CD8-positive, alpha-beta memory T cell (primary cell): Measurements from ENCODE around the gene SLC7A8. TPM values are rescaled to one million over a fixed set of nuclear protein-coding genes. Genes with fewer than 3 reads are reported as not detected.
A peak's percentile ranks its signal among the peaks of the same experiment; 100 is the strongest.

ENCODE experiments used
- CTCF ChIA-PET: fragments of 350-600 bp; sonication (Branson Sonifier 250); formaldehyde crosslinking; loops from one replicate; lab custom pipeline; 2021; ENCODE audit warnings: antibody characterized with exemption; lab: Charles Lee
- POLR2A ChIA-PET: fragments of 350-600 bp; sonication (Branson Sonifier 250); formaldehyde crosslinking; loops from one replicate; lab custom pipeline; 2021; ENCODE audit warnings: antibody characterized with exemption; lab: Charles Lee
- DNase-seq, 5 donors: peaks; one replicate each; pipeline versions ENCODE4 v3.0.0 to v3.0.0-alpha.2; 2020 to 2022; ENCODE audit warnings: mixed read lengths in 1 of 5
- H3K27ac ChIP-seq: one replicate; pipeline ENCODE4 v1.7.0; 2013; ENCODE audit warnings: low read depth, mild to moderate bottlenecking, low read length, moderate library complexity
- H3K27me3 ChIP-seq: 2 replicates; pipeline ENCODE4 v1.7.0; 2013; ENCODE audit warnings: low read length, mild to moderate bottlenecking; ENCODE audit not compliant: insufficient read depth, poor library complexity, severe bottlenecking
- H3K36me3 ChIP-seq: 2 replicates; pipeline ENCODE4 v1.7.0; 2013; ENCODE audit warnings: mild to moderate bottlenecking, low read length, moderate library complexity; ENCODE audit not compliant: insufficient read depth
- H3K4me1 ChIP-seq: 2 replicates; pipeline ENCODE4 v1.7.0; 2013; ENCODE audit warnings: mild to moderate bottlenecking, low read length, moderate library complexity; ENCODE audit not compliant: insufficient read depth
- H3K4me3 ChIP-seq: 2 replicates; pipeline ENCODE4 v1.7.0; 2013; ENCODE audit warnings: mild to moderate bottlenecking, low read length
- H3K9me3 ChIP-seq: 2 replicates; pipeline ENCODE4 v1.7.0; 2013; ENCODE audit warnings: mild to moderate bottlenecking, low read length
- H3K27ac Mint-ChIP-seq, 8 donors: one replicate each; pipeline ENCODE4 v1.8.0; 2020 to 2021; ENCODE audit warnings: mixed read lengths in 8 of 8, mild to moderate bottlenecking in 6 of 8, inconsistent platforms in 3 of 8, moderate library complexity in 3 of 8
- H3K27me3 Mint-ChIP-seq, 2 donors: one replicate each; pipeline ENCODE4 v1.8.0; 2020 to 2021; ENCODE audit warnings: mixed read lengths in 2 of 2, mild to moderate bottlenecking in 1 of 2, moderate library complexity in 1 of 2
- H3K36me3 Mint-ChIP-seq, 3 donors: one replicate each; pipeline ENCODE4 v1.8.0; 2020 to 2021; ENCODE audit warnings: mixed read lengths in 3 of 3, inconsistent platforms in 1 of 3, mild to moderate bottlenecking in 1 of 3
- H3K4me1 Mint-ChIP-seq, 3 donors: one replicate each; pipeline ENCODE4 v1.8.0; 2020 to 2021; ENCODE audit warnings: mixed read lengths in 3 of 3, inconsistent platforms in 1 of 3, mild to moderate bottlenecking in 1 of 3
- H3K4me3 Mint-ChIP-seq, 7 donors: one replicate each; pipeline ENCODE4 v1.8.0; 2020 to 2021; ENCODE audit warnings: mixed read lengths in 7 of 7, mild to moderate bottlenecking in 6 of 7, moderate library complexity in 4 of 7, inconsistent platforms in 2 of 7
- H3K9me3 Mint-ChIP-seq, 5 donors: one replicate each; pipeline ENCODE4 v1.8.0; 2020 to 2022; ENCODE audit warnings: mixed read lengths in 5 of 5, mild to moderate bottlenecking in 3 of 5, moderate library complexity in 2 of 5, inconsistent platforms in 1 of 5
- polyA plus RNA-seq: library from polyadenylated mRNA; unstranded; fragments of 300-500 nt; fragmentation: Illumina TruSeq; gene quantifications from one replicate; pipeline ENCODE4 v1.2.3, GENCODE V29; 2021
- total RNA-seq, 2 experiments: library from RNA; stranded (reverse); gene quantifications; one replicate each; pipeline ENCODE4 v1.2.3, GENCODE V29; 2021

The SLC7A8 gene
- total and polyA plus RNA-seq, 3 experiments from 2014 or later, result 0.51 to 2.5 (median 1.4) TPM

- Histone ChIP-seq H3K4me1 (peaks cover 16% of the 10 kb centered on the region), H3K36me3 (no peaks in the 10 kb centered on the region), H3K4me3 (no peak overlapping the region), H3K27me3 (no peaks in the 10 kb centered on the region), H3K9me3 (no peaks in the 10 kb centered on the region), H3K27ac (no peak overlapping the region)
- Mint-ChIP-seq H3K9me3 (no peaks in the 10 kb centered on the region), H3K36me3 (peaks cover 0 to 1% (median 0%) of the 10 kb centered on the region in 3 donors), H3K4me1 (peaks cover 0 to under 1% (median 0%) of the 10 kb centered on the region in 3 donors), H3K4me3 (no peak overlapping the region), H3K27ac (no peak overlapping the region), H3K27me3 (peaks cover 18 to 52% of the 10 kb centered on the region in 2 donors)
- POLR2A ChIA-PET, result no interaction called here
- CTCF ChIA-PET, result no interaction called here
- no peak for DNase-seq
Observed at GRCh38 chr14:23149745-23150144, 33.7 kb downstream of the SLC7A8 start.

DNA sequence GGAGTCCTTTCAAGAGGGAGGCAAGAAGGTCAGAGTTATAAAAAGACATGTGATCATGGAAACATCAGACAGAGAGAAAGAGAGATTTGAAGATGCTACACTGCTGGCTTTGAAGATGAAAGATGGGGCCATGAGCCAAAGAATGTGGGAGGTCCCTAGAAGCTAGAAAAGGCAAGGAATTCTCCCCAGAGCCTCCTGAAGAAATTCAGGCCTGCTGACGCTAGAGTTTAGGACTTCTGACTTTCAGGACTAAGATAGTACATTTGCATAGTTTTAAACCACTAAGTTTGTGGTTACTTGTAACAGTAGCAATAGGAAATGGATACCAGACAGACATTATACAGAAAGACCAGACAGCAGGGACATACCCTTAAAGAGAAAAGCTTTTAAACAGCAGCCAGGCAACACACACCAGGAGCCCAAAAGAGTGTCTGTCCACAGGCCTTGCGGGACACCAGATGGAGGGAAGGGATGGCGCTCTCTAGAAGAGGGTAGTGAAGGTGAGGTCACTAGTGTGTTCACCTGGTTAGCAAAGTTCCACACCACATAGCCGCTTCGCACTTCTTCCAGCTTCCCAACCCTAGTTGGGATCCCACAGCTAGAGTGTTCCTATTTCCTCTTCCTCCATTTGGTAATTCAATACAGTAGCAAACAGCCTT lies 34.7 kb downstream of the SLC7A8 start:
- CTCF ChIA-PET, result no interaction called here
- Mint-ChIP-seq H3K4me1 (no peaks in the 10 kb centered on the region), H3K9me3 (no peaks in the 10 kb centered on the region), H3K36me3 (peaks cover 0 to 1% (median 0%) of the 10 kb centered on the region in 3 donors), H3K4me3 (no peak overlapping the region), H3K27ac (no peak overlapping the region), H3K27me3 (peaks cover 18 to 49% of the 10 kb centered on the region in 2 donors)
- Histone ChIP-seq H3K4me3 (no peak overlapping the region), H3K36me3 (no peaks in the 10 kb centered on the region), H3K9me3 (no peaks in the 10 kb centered on the region), H3K4me1 (peaks cover 6% of the 10 kb centered on the region), H3K27ac (no peak overlapping the region), H3K27me3 (no peaks in the 10 kb centered on the region)
- POLR2A ChIA-PET, result no interaction called here
- DNase-seq, result no peak

DNA sequence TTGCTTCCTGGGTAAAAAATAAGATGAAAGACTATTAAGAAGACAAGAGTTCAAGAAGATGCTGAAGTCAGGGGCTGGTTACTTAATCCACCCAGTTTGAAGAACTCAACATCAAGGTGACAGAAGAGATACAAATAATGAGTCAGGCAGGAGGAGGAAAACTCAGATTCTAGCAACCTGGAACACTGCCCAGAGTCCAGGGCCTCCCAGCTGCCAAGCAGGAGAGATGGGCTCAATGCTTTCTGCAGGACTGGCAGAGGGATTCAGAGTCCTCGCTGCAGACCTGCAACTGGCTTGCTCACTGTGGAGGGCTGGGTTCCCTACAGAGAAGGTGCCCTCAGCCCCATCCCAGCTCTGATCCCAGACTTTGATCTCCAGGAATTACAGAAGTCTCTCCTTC lies 35.8 kb downstream of the SLC7A8 start:
- H3K36me3 ChIP-seq, result no peaks in the 10 kb centered on the region
- POLR2A ChIA-PET, result no interaction called here
- H3K4me1 Mint-ChIP-seq, result no peaks in the 10 kb centered on the region
- H3K4me3 Mint-ChIP-seq, result no peak overlapping the region
- no peaks in the 10 kb centered on the region for H3K9me3 ChIP-seq
- peaks cover 0 to 1% (median 0%) of the 10 kb centered on the region in 3 donors for H3K36me3 Mint-ChIP-seq
- H3K27me3 Mint-ChIP-seq, result peaks cover 8 to 39% of the 10 kb centered on the region in 2 donors
- CTCF ChIA-PET, result no interaction called here
- H3K4me1 ChIP-seq, result no peaks in the 10 kb centered on the region
- no peaks in the 10 kb centered on the region for H3K9me3 Mint-ChIP-seq
- no peak overlapping the region for H3K4me3 ChIP-seq
- H3K27ac Mint-ChIP-seq, result no peak overlapping the region
- H3K27me3 ChIP-seq, result no peaks in the 10 kb centered on the region
- no peak overlapping the region for H3K27ac ChIP-seq
- no peak for DNase-seq

GRCh38 chr14:23146980-23147379 lies 36.5 kb downstream of the SLC7A8 start:
- Mint-ChIP-seq H3K9me3 (no peaks in the 10 kb centered on the region), H3K4me3 (no peak overlapping the region), H3K36me3 (peaks cover 0 to 1% (median 0%) of the 10 kb centered on the region in 3 donors), H3K27ac (no peak overlapping the region), H3K27me3 (peaks cover 6 to 37% of the 10 kb centered on the region in 2 donors), H3K4me1 (no peaks in the 10 kb centered on the region)
- Histone ChIP-seq H3K9me3 (no peaks in the 10 kb centered on the region), H3K27me3 (no peaks in the 10 kb centered on the region), H3K4me1 (no peaks in the 10 kb centered on the region), H3K4me3 (no peak overlapping the region), H3K27ac (no peak overlapping the region), H3K36me3 (no peaks in the 10 kb centered on the region)
- ChIA-PET POLR2A (no interaction called here), CTCF (no interaction called here)
- DNase-seq, result no peak

DNA sequence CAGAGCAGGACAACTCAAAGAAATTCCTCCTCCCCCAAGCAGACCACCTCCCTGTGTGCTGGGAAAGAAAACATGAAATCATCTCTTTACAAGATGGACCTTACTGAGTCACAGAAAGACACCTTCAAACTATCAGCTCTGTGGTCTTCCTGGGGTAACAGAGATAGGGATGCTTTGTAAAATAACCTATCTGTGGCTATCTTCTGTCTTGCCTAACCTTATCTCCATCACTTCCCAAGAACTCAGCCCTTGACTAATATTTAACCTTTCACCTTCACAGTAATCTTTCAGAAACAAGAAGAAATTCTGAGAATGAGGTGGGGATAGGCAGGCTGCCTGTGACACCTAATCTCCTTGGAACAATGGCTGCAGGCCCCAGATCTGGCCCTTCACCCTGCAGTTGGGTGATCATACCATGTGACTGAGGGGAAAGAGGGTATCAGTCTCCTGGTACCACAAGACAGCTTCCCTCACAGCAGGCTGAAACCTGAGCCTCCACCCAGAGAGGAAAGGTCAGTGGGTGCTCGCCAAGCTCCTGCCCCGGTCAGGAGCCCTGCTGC lies 37.0 kb downstream of the SLC7A8 start:
- peaks cover 6 to 37% of the 10 kb centered on the region in 2 donors for H3K27me3 Mint-ChIP-seq
- no peaks in the 10 kb centered on the region for H3K9me3 Mint-ChIP-seq
- Histone ChIP-seq H3K27ac (peak overlapping the region; percentile 32), H3K4me1 (no peaks in the 10 kb centered on the region), H3K27me3 (no peaks in the 10 kb centered on the region), H3K9me3 (no peaks in the 10 kb centered on the region), H3K4me3 (no peak overlapping the region), H3K36me3 (no peaks in the 10 kb centered on the region)
- no peak overlapping the region for H3K4me3 Mint-ChIP-seq
- ChIA-PET POLR2A (no interaction called here), CTCF (no interaction called here)
- H3K4me1 Mint-ChIP-seq, result no peaks in the 10 kb centered on the region
- peaks cover 0 to 1% (median 0%) of the 10 kb centered on the region in 3 donors for H3K36me3 Mint-ChIP-seq
- DNase-seq, result no peak
- no peak overlapping the region for H3K27ac Mint-ChIP-seq

DNA sequence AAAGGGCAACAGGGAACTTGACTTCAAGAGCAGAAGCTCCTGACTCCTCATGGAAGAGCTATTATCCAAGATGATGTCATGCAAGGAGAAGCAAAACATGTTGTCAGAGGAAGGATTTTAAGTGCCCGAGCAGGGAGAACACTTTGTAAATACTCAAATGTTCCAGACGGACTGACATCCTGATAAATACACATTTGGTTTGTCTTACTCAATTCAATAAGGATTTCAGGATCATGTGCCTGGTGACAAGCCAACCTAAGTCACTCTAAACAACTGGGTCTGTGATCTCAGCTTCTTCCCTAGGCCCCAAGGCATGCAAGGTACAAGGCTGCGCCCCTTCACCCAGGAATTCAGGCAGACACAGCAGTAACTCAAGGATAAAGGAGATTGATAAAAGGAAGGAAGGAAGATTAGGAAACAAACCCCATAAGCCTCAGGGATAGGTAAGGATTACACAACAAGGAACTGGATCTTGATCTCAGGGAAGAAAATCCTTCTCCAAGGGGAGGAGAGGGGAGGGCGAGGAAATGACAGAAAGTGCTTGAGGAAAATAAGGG lies 37.6 kb downstream of the SLC7A8 start:
- CTCF ChIA-PET, result no interaction called here
- Mint-ChIP-seq H3K36me3 (peaks cover 0 to 1% (median 0%) of the 10 kb centered on the region in 3 donors), H3K4me1 (no peaks in the 10 kb centered on the region), H3K27ac (no peak overlapping the region), H3K4me3 (no peak overlapping the region), H3K9me3 (no peaks in the 10 kb centered on the region), H3K27me3 (peaks cover 4 to 31% of the 10 kb centered on the region in 2 donors)
- no peak for DNase-seq
- Histone ChIP-seq H3K27me3 (no peaks in the 10 kb centered on the region), H3K27ac (peak overlapping the region; percentile 32), H3K36me3 (no peaks in the 10 kb centered on the region), H3K4me3 (no peak overlapping the region), H3K9me3 (no peaks in the 10 kb centered on the region), H3K4me1 (no peaks in the 10 kb centered on the region)
- POLR2A ChIA-PET, result no interaction called here

DNA sequence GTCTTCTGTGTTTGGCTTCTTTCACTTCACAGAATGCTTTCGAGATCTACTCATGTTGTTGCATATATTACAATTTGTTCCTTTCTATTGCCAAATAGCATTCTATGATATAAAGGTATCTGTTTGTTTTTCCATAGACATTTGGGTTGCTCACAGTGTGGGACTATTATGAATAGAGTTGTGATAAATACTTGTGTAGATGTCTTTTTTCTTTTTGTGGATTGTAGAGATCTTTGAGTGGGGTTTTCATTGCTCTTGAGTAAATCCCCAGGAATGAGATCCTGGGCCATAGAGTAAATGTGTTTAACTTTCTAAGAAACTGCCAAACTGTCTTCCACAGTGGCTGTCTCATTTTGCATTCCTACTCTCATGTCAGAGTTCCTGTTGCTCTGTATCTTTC lies 39.5 kb downstream of the SLC7A8 start:
- Mint-ChIP-seq H3K27me3 (peaks cover 4 to 22% of the 10 kb centered on the region in 2 donors), H3K36me3 (peaks cover 0 to 1% (median 0%) of the 10 kb centered on the region in 3 donors), H3K27ac (no peak overlapping the region), H3K9me3 (no peaks in the 10 kb centered on the region), H3K4me1 (no peaks in the 10 kb centered on the region), H3K4me3 (no peak overlapping the region)
- ChIA-PET POLR2A (interaction anchor here (0.6 kb wide), 1 partner anchor 99 kb away, joined by 4 read pairs; no protein-coding TSS in a partner anchor), CTCF (interaction anchor here (0.7 kb wide), 1 partner anchor 24 kb away, joined by 3 read pairs; no protein-coding TSS in a partner anchor)
- no peak overlapping the region for H3K4me3 ChIP-seq
- H3K36me3 ChIP-seq, result no peaks in the 10 kb centered on the region
- H3K27ac ChIP-seq, result no peak overlapping the region
- no peaks in the 10 kb centered on the region for H3K9me3 ChIP-seq
- no peaks in the 10 kb centered on the region for H3K4me1 ChIP-seq
- DNase-seq, result no peak
- H3K27me3 ChIP-seq, result no peaks in the 10 kb centered on the region

GRCh38 chr14:23142826-23143225 lies 40.6 kb downstream of the SLC7A8 start:
- no peaks in the 10 kb centered on the region for H3K9me3 ChIP-seq
- H3K4me1 ChIP-seq, result no peaks in the 10 kb centered on the region
- no peaks in the 10 kb centered on the region for H3K36me3 ChIP-seq
- no peak overlapping the region for H3K27ac ChIP-seq
- H3K9me3 Mint-ChIP-seq, result no peaks in the 10 kb centered on the region
- H3K4me1 Mint-ChIP-seq, result no peaks in the 10 kb centered on the region
- no peak overlapping the region for H3K27ac Mint-ChIP-seq
- ChIA-PET CTCF (no interaction called here), POLR2A (no interaction called here)
- no peak for DNase-seq
- H3K4me3 ChIP-seq, result no peak overlapping the region
- peaks cover 1 to 21% of the 10 kb centered on the region in 2 donors for H3K27me3 Mint-ChIP-seq
- peaks cover 0 to 1% (median 0%) of the 10 kb centered on the region in 3 donors for H3K36me3 Mint-ChIP-seq
- no peaks in the 10 kb centered on the region for H3K27me3 ChIP-seq
- H3K4me3 Mint-ChIP-seq, result no peak overlapping the region
